Stimulated activated CD4-positive, alpha-beta T cell treated with anti-CD3 and anti-CD28 coated beads, TNF-alpha, amount 100 ng/mL, for 1 hour (primary cell): Measurements from ENCODE around the gene VAPA.

Experiments
- DNase-seq, 3 donors: peaks; one replicate each; pipeline ENCODE4 v3.0.0-alpha.2; 2020; ENCODE audit warnings: low read depth in 3 of 3, low spot score in 1 of 3

Gene VAPA

GRCh38 chr18:9933865-9934264 is 20.0 kb downstream of the VAPA start:
- no peak for DNase-seq

- DNase-seq, result no peak
Observed at GRCh38 chr18:9934274-9934673, 20.5 kb downstream of the VAPA start.

- DNase-seq, result no peak
Observed at GRCh38 chr18:9941103-9941502, 27.3 kb downstream of the VAPA start.

GRCh38 chr18:9941660-9942059 is 27.8 kb downstream of the VAPA start:
- DNase-seq, result no peak

GRCh38 chr18:9943311-9943710 is 29.5 kb downstream of the VAPA start:
- DNase-seq, result no peak

- no peak for DNase-seq
Observed at GRCh38 chr18:9944805-9945204, 31.0 kb downstream of the VAPA start.

GRCh38 chr18:9946831-9947230 is 33.0 kb downstream of the VAPA start:
- DNase-seq, result no peak

- no peak for DNase-seq
Observed at GRCh38 chr18:9947248-9947647, 33.4 kb downstream of the VAPA start.

- no peak for DNase-seq
Observed at GRCh38 chr18:9949315-9949714, 35.5 kb downstream of the VAPA start.

- DNase-seq, result no peak
Observed at GRCh38 chr18:9949861-9950260, 36.0 kb downstream of the VAPA start.

- no peak for DNase-seq
Observed at GRCh38 chr18:9950289-9951016, 36.6 kb downstream of the VAPA start.

GRCh38 chr18:9951022-9951859 is 37.4 kb downstream of the VAPA start:
- DNase-seq, result no peak

- no peak for DNase-seq
Observed at GRCh38 chr18:9952633-9953416, 39.0 kb downstream of the VAPA start.

- DNase-seq, result no peak
Observed at GRCh38 chr18:9958861-9959399, 45.1 kb downstream of the VAPA start.

GRCh38 chr18:9959564-9959963 is 45.7 kb downstream of the VAPA start:
- DNase-seq, result no peak

- DNase-seq, result no peak
Observed at GRCh38 chr18:9960258-9960904, 46.6 kb downstream of the VAPA start.

- no peak for DNase-seq
Observed at GRCh38 chr18:9961041-9961440, 47.2 kb downstream of the VAPA start.

- no peak for DNase-seq
Observed at GRCh38 chr18:9965711-9966624, 52.2 kb downstream of the VAPA start.

GRCh38 chr18:9968081-9968848 is 54.4 kb downstream of the VAPA start:
- DNase-seq, result no peak
